WTC11 (cell line): ENCODE measurements around the gene ZBTB20. TPM values are rescaled to one million over a fixed set of nuclear protein-coding genes. Genes with fewer than 3 reads are reported as not detected.

Experiments
- ATAC-seq: fragments of 200-7000 bp; cut with Tn5 transposase; 2 replicates; pipeline ENCODE4 v1.10.0; 2021; ENCODE audit warnings: mild to moderate bottlenecking, moderate library complexity
- CTCF ChIA-PET: fragments of 300-600 bp; sonication (Branson Sonifier 250); formaldehyde crosslinking; loops from one replicate; lab custom pipeline; 2021; ENCODE audit warnings: antibody characterized with exemption; lab: Charles Lee
- POLR2A ChIA-PET: fragments of 350-600 bp; sonication (Branson Sonifier 250); formaldehyde crosslinking; loops from one replicate; lab custom pipeline; 2021; ENCODE audit warnings: antibody characterized with exemption; lab: Charles Lee
- DNase-seq: peaks from one replicate; pipeline ENCODE4 v3.0.0; 2021; ENCODE audit warnings: low spot score
- H3K27ac Mint-ChIP-seq: 2 replicates; pipeline ENCODE4 v1.8.0; 2021; ENCODE audit warnings: mixed read lengths
- H3K27me3 Mint-ChIP-seq: 2 replicates; pipeline ENCODE4 v1.8.0; 2021; ENCODE audit warnings: low read depth, mild to moderate bottlenecking, moderate library complexity, mixed read lengths
- H3K36me3 Mint-ChIP-seq: 2 replicates; pipeline ENCODE4 v1.8.0; 2021; ENCODE audit warnings: mixed read lengths
- H3K4me1 Mint-ChIP-seq: 2 replicates; pipeline ENCODE4 v1.8.0; 2022; ENCODE audit warnings: mixed read lengths
- H3K4me3 Mint-ChIP-seq: 2 replicates; pipeline ENCODE4 v1.8.0; 2021; ENCODE audit warnings: mild to moderate bottlenecking, moderate library complexity, mixed read lengths
- H3K9me3 Mint-ChIP-seq: 2 replicates; pipeline ENCODE4 v1.8.0; 2021; ENCODE audit warnings: mixed read lengths
- ATF1 ChIP-seq: sonication (generic); formaldehyde crosslinking; IDR thresholded peaks from 2 replicates; pipeline ENCODE4 v1.8.1; 2023; ENCODE audit warnings: mild to moderate bottlenecking, moderate library complexity, missing genetic modification reagents
- CBFB ChIP-seq: sonication (generic); formaldehyde crosslinking; IDR thresholded peaks from 2 replicates; pipeline ENCODE4 v1.8.1; 2022; ENCODE audit warnings: mild to moderate bottlenecking, low read depth, missing genetic modification reagents
- ELF4 ChIP-seq: sonication (generic); formaldehyde crosslinking; IDR thresholded peaks from 2 replicates; pipeline ENCODE4 v1.8.1; 2022; ENCODE audit warnings: low read depth, mild to moderate bottlenecking, moderate library complexity, missing genetic modification reagents
- GRHL2 ChIP-seq: fragments of 250-450 bp; sonication (Bioruptor Pico); IDR thresholded peaks from 2 replicates; pipeline ENCODE4 v1.8.0; 2022; ENCODE audit warnings: mild to moderate bottlenecking, moderate library complexity; ENCODE audit not compliant: insufficient replicate concordance, severe bottlenecking
- JAZF1 ChIP-seq: fragments of 250-450 bp; sonication (Bioruptor Pico); IDR thresholded peaks from 2 replicates; pipeline ENCODE4 v1.9.0; 2021; ENCODE audit warnings: moderate library complexity, mild to moderate bottlenecking, inconsistent platforms
- MAX ChIP-seq: sonication (generic); formaldehyde crosslinking; IDR thresholded peaks from 2 replicates; pipeline ENCODE4 v1.8.0; 2022; ENCODE audit warnings: mild to moderate bottlenecking, missing genetic modification reagents
- NFYB ChIP-seq: sonication (generic); formaldehyde crosslinking; conservative IDR thresholded peaks from 2 replicates; pipeline ENCODE4 v1.8.0; 2022; ENCODE audit warnings: low read depth, missing genetic modification reagents
- NR2C2 ChIP-seq: sonication (generic); formaldehyde crosslinking; IDR thresholded peaks from 2 replicates; pipeline ENCODE4 v1.8.0; 2022; ENCODE audit warnings: mild to moderate bottlenecking, missing genetic modification reagents
- NR3C1 ChIP-seq: sonication (generic); formaldehyde crosslinking; conservative IDR thresholded peaks from 2 replicates; pipeline ENCODE4 v1.8.1; 2023; ENCODE audit warnings: low read depth, mild to moderate bottlenecking, missing genetic modification reagents
- OVOL2 ChIP-seq: fragments of 250-450 bp; sonication (Bioruptor Pico); IDR thresholded peaks from 2 replicates; pipeline ENCODE4 v1.9.0; 2021; ENCODE audit warnings: mild to moderate bottlenecking, borderline replicate concordance
- PRRX2 ChIP-seq: fragments of 250-450 bp; sonication (Bioruptor Pico); IDR thresholded peaks from 2 replicates; pipeline ENCODE4 v1.8.0; 2021; ENCODE audit warnings: mild to moderate bottlenecking
- TEAD1 ChIP-seq: sonication (generic); formaldehyde crosslinking; IDR thresholded peaks from 2 replicates; pipeline ENCODE4 v1.8.0; 2022; ENCODE audit warnings: mild to moderate bottlenecking, missing genetic modification reagents
- ZNF121 ChIP-seq: sonication (generic); formaldehyde crosslinking; IDR thresholded peaks from 2 replicates; pipeline ENCODE4 v1.8.0; 2023; ENCODE audit warnings: missing genetic modification reagents
- ZNF317 ChIP-seq: sonication (generic); formaldehyde crosslinking; IDR thresholded peaks from 2 replicates; pipeline ENCODE4 v1.8.1; 2023; ENCODE audit warnings: low read depth, mild to moderate bottlenecking, moderate library complexity, missing genetic modification reagents, borderline replicate concordance
- ZNF671 ChIP-seq: fragments of 250-450 bp; sonication (Bioruptor Pico); IDR thresholded peaks from 2 replicates; pipeline ENCODE4 v1.8.0; 2021; ENCODE audit warnings: mild to moderate bottlenecking
- total RNA-seq: library from RNA; stranded (reverse); gene quantifications from 3 replicates; pipeline ENCODE4 v1.2.3, GENCODE V29; 2021
- TF ChIP-seq, protein P1 (sequence below): sonication (generic); formaldehyde crosslinking; IDR thresholded peaks from 2 replicates; pipeline ENCODE4 v1.8.0; 2023; ENCODE audit warnings: mild to moderate bottlenecking, missing genetic modification reagents
- TF ChIP-seq, protein P2 (sequence below): sonication (generic); formaldehyde crosslinking; IDR thresholded peaks from 2 replicates; pipeline ENCODE4 v1.8.0; 2023; ENCODE audit warnings: missing genetic modification reagents, mild to moderate bottlenecking, borderline replicate concordance
- TF ChIP-seq, protein P3 (sequence below): sonication (generic); formaldehyde crosslinking; IDR thresholded peaks from 2 replicates; pipeline ENCODE4 v1.8.1; 2022; ENCODE audit warnings: mild to moderate bottlenecking, missing genetic modification reagents, moderate library complexity, borderline replicate concordance
- TF ChIP-seq, protein P4 (sequence below): sonication (generic); formaldehyde crosslinking; IDR thresholded peaks from 2 replicates; pipeline ENCODE4 v1.8.0; 2022; ENCODE audit warnings: mild to moderate bottlenecking, missing genetic modification reagents

Gene ZBTB20
- total RNA-seq, 1 experiment from 2014 or later = 1.5 TPM

DNA sequence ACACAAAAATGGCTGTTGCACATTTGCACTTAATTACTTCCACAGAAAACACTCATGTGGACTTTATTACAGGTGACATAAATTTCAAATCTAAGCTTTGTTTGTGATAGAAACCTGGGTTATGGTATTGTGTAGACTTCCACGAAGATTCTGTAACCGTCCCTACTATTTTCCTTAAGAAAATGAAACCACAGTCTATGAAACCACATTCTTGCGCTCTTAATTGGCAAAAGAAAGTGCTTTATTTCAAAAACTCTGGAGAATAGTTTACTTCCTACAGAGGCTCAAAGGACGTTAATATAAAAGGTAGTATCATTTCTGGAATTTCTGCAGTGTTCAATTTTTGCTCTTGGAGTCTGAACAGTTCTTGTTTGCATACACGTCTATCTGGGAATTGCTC is 729.8 kb downstream of the ZBTB20 start:
- ChIA-PET CTCF (interaction anchor here (2.3 kb wide), 1 partner anchor 32 kb away, joined by 46 read pairs; no protein-coding TSS in a partner anchor), POLR2A (interaction anchor here (1.0 kb wide), 1 partner anchor 9 kb away, joined by 16 read pairs; no protein-coding TSS in a partner anchor)
- Mint-ChIP-seq H3K36me3 (no peaks in the 10 kb centered on the region), H3K27me3 (no peaks in the 10 kb centered on the region), H3K4me3 (no peak overlapping the region), H3K27ac (no peak overlapping the region), H3K9me3 (no peaks in the 10 kb centered on the region), H3K4me1 (peaks cover 19% of the 10 kb centered on the region)
- ATAC-seq = no peak
- TF ChIP-seq ZNF317 (CRISPR knock-in tag) (no peak), NR3C1 (CRISPR knock-in tag) (no peak), ZNF121 (CRISPR knock-in tag) (no peak), PRRX2 (no peak), GRHL2 (CRISPR knock-in tag) (no peak), ELF4 (CRISPR knock-in tag) (no peak), NR2C2 (CRISPR knock-in tag) (no peak), NFYB (CRISPR knock-in tag) (no peak), MAX (CRISPR knock-in tag) (no peak), ZNF671 (no peak)
- TF ChIP-seq, protein P1, sequence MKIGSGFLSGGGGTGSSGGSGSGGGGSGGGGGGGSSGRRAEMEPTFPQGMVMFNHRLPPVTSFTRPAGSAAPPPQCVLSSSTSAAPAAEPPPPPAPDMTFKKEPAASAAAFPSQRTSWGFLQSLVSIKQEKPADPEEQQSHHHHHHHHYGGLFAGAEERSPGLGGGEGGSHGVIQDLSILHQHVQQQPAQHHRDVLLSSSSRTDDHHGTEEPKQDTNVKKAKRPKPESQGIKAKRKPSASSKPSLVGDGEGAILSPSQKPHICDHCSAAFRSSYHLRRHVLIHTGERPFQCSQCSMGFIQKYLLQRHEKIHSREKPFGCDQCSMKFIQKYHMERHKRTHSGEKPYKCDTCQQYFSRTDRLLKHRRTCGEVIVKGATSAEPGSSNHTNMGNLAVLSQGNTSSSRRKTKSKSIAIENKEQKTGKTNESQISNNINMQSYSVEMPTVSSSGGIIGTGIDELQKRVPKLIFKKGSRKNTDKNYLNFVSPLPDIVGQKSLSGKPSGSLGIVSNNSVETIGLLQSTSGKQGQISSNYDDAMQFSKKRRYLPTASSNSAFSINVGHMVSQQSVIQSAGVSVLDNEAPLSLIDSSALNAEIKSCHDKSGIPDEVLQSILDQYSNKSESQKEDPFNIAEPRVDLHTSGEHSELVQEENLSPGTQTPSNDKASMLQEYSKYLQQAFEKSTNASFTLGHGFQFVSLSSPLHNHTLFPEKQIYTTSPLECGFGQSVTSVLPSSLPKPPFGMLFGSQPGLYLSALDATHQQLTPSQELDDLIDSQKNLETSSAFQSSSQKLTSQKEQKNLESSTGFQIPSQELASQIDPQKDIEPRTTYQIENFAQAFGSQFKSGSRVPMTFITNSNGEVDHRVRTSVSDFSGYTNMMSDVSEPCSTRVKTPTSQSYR (CRISPR knock-in tag) = no peak
- DNase-seq = no peak

DNA sequence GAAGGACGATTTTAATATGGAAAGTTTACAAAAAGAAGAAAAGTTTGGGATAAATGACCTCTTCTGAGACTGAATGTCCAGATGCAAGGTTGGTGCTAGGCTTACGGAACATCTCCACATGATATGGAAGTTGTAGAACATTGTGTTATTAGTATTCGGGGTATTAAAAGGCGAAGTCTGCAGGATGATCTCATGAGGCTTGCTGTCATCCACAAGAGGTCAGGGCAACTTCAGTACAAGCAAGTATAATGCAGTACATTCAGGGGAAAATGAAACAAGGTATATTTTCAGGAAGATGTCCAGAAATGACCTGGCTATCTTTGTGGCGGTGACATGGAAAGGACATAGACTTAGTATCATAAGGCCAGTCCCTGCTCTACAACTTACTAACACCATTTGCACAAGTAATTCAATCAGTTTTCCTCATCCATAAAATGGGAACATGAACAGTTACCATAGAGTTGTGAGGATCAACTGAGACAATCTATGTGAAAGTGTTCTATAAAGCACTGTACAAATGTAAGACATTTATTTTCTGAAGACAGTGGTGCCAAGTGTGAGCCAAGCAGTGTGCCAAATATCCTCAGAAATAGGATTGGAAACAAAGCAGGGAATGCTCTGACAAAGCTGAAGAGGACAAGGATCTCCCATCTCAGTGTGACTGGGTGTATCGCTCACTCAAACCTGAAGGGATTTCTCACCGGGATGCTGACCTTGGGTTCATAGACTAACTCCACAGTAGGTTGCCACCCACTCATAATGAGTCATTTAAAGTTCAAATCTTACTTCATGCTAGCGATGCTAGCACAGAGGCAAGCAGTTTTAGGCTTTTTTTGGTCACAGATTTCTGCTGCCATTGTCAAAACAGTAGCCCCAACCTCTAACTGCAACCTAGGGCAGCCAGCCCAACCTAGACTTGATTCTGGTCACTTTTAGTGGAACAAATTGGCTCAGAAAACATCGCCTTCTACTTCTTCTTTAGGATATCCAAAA is 735.0 kb downstream of the ZBTB20 start:
- no peaks in the 10 kb centered on the region for H3K9me3 Mint-ChIP-seq
- CTCF ChIA-PET = interaction anchor here (2.0 kb wide), 1 partner anchor 28 kb away, joined by 4 read pairs; no protein-coding TSS in a partner anchor
- no peak for DNase-seq
- H3K4me3 Mint-ChIP-seq = no peak overlapping the region
- H3K36me3 Mint-ChIP-seq = no peaks in the 10 kb centered on the region
- TF ChIP-seq, protein P2, sequence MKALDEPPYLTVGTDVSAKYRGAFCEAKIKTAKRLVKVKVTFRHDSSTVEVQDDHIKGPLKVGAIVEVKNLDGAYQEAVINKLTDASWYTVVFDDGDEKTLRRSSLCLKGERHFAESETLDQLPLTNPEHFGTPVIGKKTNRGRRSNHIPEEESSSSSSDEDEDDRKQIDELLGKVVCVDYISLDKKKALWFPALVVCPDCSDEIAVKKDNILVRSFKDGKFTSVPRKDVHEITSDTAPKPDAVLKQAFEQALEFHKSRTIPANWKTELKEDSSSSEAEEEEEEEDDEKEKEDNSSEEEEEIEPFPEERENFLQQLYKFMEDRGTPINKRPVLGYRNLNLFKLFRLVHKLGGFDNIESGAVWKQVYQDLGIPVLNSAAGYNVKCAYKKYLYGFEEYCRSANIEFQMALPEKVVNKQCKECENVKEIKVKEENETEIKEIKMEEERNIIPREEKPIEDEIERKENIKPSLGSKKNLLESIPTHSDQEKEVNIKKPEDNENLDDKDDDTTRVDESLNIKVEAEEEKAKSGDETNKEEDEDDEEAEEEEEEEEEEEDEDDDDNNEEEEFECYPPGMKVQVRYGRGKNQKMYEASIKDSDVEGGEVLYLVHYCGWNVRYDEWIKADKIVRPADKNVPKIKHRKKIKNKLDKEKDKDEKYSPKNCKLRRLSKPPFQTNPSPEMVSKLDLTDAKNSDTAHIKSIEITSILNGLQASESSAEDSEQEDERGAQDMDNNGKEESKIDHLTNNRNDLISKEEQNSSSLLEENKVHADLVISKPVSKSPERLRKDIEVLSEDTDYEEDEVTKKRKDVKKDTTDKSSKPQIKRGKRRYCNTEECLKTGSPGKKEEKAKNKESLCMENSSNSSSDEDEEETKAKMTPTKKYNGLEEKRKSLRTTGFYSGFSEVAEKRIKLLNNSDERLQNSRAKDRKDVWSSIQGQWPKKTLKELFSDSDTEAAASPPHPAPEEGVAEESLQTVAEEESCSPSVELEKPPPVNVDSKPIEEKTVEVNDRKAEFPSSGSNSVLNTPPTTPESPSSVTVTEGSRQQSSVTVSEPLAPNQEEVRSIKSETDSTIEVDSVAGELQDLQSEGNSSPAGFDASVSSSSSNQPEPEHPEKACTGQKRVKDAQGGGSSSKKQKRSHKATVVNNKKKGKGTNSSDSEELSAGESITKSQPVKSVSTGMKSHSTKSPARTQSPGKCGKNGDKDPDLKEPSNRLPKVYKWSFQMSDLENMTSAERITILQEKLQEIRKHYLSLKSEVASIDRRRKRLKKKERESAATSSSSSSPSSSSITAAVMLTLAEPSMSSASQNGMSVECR (CRISPR knock-in tag) = no peak
- TF ChIP-seq TEAD1 (CRISPR knock-in tag) (no peak), ZNF317 (CRISPR knock-in tag) (no peak), PRRX2 (no peak), CBFB (CRISPR knock-in tag) (no peak), ATF1 (CRISPR knock-in tag) (no peak), OVOL2 (CRISPR knock-in tag) (no peak), JAZF1 (CRISPR knock-in tag) (no peak)
- TF ChIP-seq, protein P3, sequence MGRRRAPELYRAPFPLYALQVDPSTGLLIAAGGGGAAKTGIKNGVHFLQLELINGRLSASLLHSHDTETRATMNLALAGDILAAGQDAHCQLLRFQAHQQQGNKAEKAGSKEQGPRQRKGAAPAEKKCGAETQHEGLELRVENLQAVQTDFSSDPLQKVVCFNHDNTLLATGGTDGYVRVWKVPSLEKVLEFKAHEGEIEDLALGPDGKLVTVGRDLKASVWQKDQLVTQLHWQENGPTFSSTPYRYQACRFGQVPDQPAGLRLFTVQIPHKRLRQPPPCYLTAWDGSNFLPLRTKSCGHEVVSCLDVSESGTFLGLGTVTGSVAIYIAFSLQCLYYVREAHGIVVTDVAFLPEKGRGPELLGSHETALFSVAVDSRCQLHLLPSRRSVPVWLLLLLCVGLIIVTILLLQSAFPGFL (CRISPR knock-in tag) = no peak
- TF ChIP-seq, protein P4, sequence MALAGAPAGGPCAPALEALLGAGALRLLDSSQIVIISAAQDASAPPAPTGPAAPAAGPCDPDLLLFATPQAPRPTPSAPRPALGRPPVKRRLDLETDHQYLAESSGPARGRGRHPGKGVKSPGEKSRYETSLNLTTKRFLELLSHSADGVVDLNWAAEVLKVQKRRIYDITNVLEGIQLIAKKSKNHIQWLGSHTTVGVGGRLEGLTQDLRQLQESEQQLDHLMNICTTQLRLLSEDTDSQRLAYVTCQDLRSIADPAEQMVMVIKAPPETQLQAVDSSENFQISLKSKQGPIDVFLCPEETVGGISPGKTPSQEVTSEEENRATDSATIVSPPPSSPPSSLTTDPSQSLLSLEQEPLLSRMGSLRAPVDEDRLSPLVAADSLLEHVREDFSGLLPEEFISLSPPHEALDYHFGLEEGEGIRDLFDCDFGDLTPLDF = no peak
- ATAC-seq = no peak
- POLR2A ChIA-PET = no interaction called here
- H3K4me1 Mint-ChIP-seq = peaks cover 56% of the 10 kb centered on the region
- H3K27ac Mint-ChIP-seq = peak overlapping the region; percentile 87
- H3K27me3 Mint-ChIP-seq = no peaks in the 10 kb centered on the region
